CD8-positive, alpha-beta memory T cell (primary cell): Measurements from ENCODE around the gene SMIM28. TPM values are rescaled to one million over a fixed set of nuclear protein-coding genes. Genes with fewer than 3 reads are reported as not detected.

ENCODE experiments used
- CTCF ChIA-PET: fragments of 350-600 bp; sonication (Branson Sonifier 250); formaldehyde crosslinking; loops from one replicate; lab custom pipeline; 2021; ENCODE audit warnings: antibody characterized with exemption; lab: Charles Lee
- POLR2A ChIA-PET: fragments of 350-600 bp; sonication (Branson Sonifier 250); formaldehyde crosslinking; loops from one replicate; lab custom pipeline; 2021; ENCODE audit warnings: antibody characterized with exemption; lab: Charles Lee
- DNase-seq, 5 donors: peaks; one replicate each; pipeline versions ENCODE4 v3.0.0 to v3.0.0-alpha.2; 2020 to 2022; ENCODE audit warnings: mixed read lengths in 1 of 5
- H3K27ac ChIP-seq: one replicate; pipeline ENCODE4 v1.7.0; 2013; ENCODE audit warnings: low read depth, mild to moderate bottlenecking, low read length, moderate library complexity
- H3K27me3 ChIP-seq: 2 replicates; pipeline ENCODE4 v1.7.0; 2013; ENCODE audit warnings: low read length, mild to moderate bottlenecking; ENCODE audit not compliant: insufficient read depth, poor library complexity, severe bottlenecking
- H3K36me3 ChIP-seq: 2 replicates; pipeline ENCODE4 v1.7.0; 2013; ENCODE audit warnings: mild to moderate bottlenecking, low read length, moderate library complexity; ENCODE audit not compliant: insufficient read depth
- H3K4me1 ChIP-seq: 2 replicates; pipeline ENCODE4 v1.7.0; 2013; ENCODE audit warnings: mild to moderate bottlenecking, low read length, moderate library complexity; ENCODE audit not compliant: insufficient read depth
- H3K4me3 ChIP-seq: 2 replicates; pipeline ENCODE4 v1.7.0; 2013; ENCODE audit warnings: mild to moderate bottlenecking, low read length
- H3K9me3 ChIP-seq: 2 replicates; pipeline ENCODE4 v1.7.0; 2013; ENCODE audit warnings: mild to moderate bottlenecking, low read length
- H3K27ac Mint-ChIP-seq, 8 donors: one replicate each; pipeline ENCODE4 v1.8.0; 2020 to 2021; ENCODE audit warnings: mixed read lengths in 8 of 8, mild to moderate bottlenecking in 6 of 8, inconsistent platforms in 3 of 8, moderate library complexity in 3 of 8
- H3K27me3 Mint-ChIP-seq, 2 donors: one replicate each; pipeline ENCODE4 v1.8.0; 2020 to 2021; ENCODE audit warnings: mixed read lengths in 2 of 2, mild to moderate bottlenecking in 1 of 2, moderate library complexity in 1 of 2
- H3K36me3 Mint-ChIP-seq, 3 donors: one replicate each; pipeline ENCODE4 v1.8.0; 2020 to 2021; ENCODE audit warnings: mixed read lengths in 3 of 3, inconsistent platforms in 1 of 3, mild to moderate bottlenecking in 1 of 3
- H3K4me1 Mint-ChIP-seq, 3 donors: one replicate each; pipeline ENCODE4 v1.8.0; 2020 to 2021; ENCODE audit warnings: mixed read lengths in 3 of 3, inconsistent platforms in 1 of 3, mild to moderate bottlenecking in 1 of 3
- H3K4me3 Mint-ChIP-seq, 7 donors: one replicate each; pipeline ENCODE4 v1.8.0; 2020 to 2021; ENCODE audit warnings: mixed read lengths in 7 of 7, mild to moderate bottlenecking in 6 of 7, moderate library complexity in 4 of 7, inconsistent platforms in 2 of 7
- H3K9me3 Mint-ChIP-seq, 5 donors: one replicate each; pipeline ENCODE4 v1.8.0; 2020 to 2022; ENCODE audit warnings: mixed read lengths in 5 of 5, mild to moderate bottlenecking in 3 of 5, moderate library complexity in 2 of 5, inconsistent platforms in 1 of 5
- polyA plus RNA-seq: library from polyadenylated mRNA; unstranded; fragments of 300-500 nt; fragmentation: Illumina TruSeq; gene quantifications from one replicate; pipeline ENCODE4 v1.2.3, GENCODE V29; 2021
- total RNA-seq, 2 experiments: library from RNA; stranded (reverse); gene quantifications; one replicate each; pipeline ENCODE4 v1.2.3, GENCODE V29; 2021

The SMIM28 gene
- total and polyA plus RNA-seq, 3 experiments from 2014 or later: not detected

- Histone ChIP-seq H3K27ac (peak within 1 kb of the TSS; percentile 75), H3K9me3 (no peaks in the 10 kb centered on the region), H3K27me3 (no peaks in the 10 kb centered on the region), H3K36me3 (peaks cover 17% of the 10 kb centered on the region), H3K4me1 (peaks cover 15% of the 10 kb centered on the region), H3K4me3 (peak within 1 kb of the TSS; percentile 94)
- peaks cover 0 to 39% (median 7%) of the 10 kb centered on the region in 3 donors for H3K36me3 Mint-ChIP-seq
- H3K9me3 Mint-ChIP-seq: no peaks in the 10 kb centered on the region
- DNase-seq: peak; percentile 86 to 95 (median 90)
- ChIA-PET CTCF (interaction anchor here (0.6 to 2.1 kb wide), 10 partner anchors 12 to 411 kb away, joined by 3 to 7 read pairs (median 4); no protein-coding TSS in a partner anchor), POLR2A (interaction anchor here (0.6 to 0.8 kb wide), 2 partner anchors 11 to 1228 kb away, joined by 3 to 5 read pairs; no protein-coding TSS in a partner anchor)
- H3K27ac Mint-ChIP-seq: peak within 1 kb of the TSS; percentile 78 to 92 (median 86)
- H3K27me3 Mint-ChIP-seq: no peaks in the 10 kb centered on the region
- H3K4me3 Mint-ChIP-seq: peak within 1 kb of the TSS; percentile 81 to 91 (median 86)
- H3K4me1 Mint-ChIP-seq: peaks cover 18 to 32% (median 27%) of the 10 kb centered on the region in 3 donors
These were observed 26.3 kb downstream of the SMIM28 start, which contains the start of gene HEBP2 for GRCh38 chr6:138403801-138404665. Gene HEBP2 (plus strand): TSS chr6:138404223. CDS start chr6:138404496, 273 bp downstream.

GRCh38 chr6:138404666-138405337 lies 27.1 kb downstream of the SMIM28 start:
- ChIA-PET POLR2A (interaction anchor here (0.8 kb wide), 1 partner anchor 12 kb away, joined by 3 read pairs; no protein-coding TSS in a partner anchor), CTCF (interaction anchor here (0.6 to 2.1 kb wide), 8 partner anchors 20 to 410 kb away, joined by 3 to 7 read pairs (median 4); no protein-coding TSS in a partner anchor)
- Histone ChIP-seq H3K27ac (peak overlapping the region; percentile 58), H3K27me3 (no peaks in the 10 kb centered on the region), H3K4me1 (peaks cover 15% of the 10 kb centered on the region), H3K4me3 (peak overlapping the region; percentile 94), H3K36me3 (peaks cover 24% of the 10 kb centered on the region), H3K9me3 (no peaks in the 10 kb centered on the region)
- Mint-ChIP-seq H3K4me1 (peaks cover 20 to 39% (median 34%) of the 10 kb centered on the region in 3 donors), H3K9me3 (no peaks in the 10 kb centered on the region), H3K27me3 (no peaks in the 10 kb centered on the region), H3K4me3 (peak overlapping the region; percentile 81 to 91 (median 83)), H3K36me3 (peaks cover 0 to 46% (median 14%) of the 10 kb centered on the region in 3 donors), H3K27ac (peak overlapping the region; percentile 75 to 92 (median 86))
- peak; percentile 10 to 58 (median 27) for DNase-seq

DNA sequence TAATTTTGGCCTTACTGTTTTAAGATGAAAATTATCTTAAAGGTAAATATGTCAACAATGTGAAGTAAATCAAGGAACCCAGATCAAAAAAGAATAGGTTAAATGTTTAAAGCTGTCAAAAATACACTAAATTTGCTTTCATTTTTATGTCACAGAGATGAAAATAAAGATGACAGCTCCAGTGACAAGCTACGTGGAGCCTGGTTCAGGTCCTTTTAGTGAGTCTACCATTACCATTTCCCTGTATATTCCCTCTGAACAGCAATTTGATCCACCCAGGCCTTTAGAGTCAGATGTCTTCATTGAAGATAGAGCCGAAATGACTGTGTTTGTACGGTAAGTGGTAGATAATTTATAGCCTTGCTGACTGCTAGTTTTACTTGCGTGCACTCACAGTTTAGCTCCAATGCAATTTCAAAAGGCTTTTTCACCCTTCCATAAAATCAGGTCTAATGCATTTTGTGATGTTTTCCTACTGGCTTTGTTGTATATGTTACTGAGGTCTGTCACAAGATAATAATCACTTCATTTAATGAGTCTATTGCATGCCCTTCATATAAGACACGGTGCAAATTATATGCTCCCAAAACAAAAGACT lies 28.2 kb downstream of the SMIM28 start:
- H3K36me3 ChIP-seq: peaks cover 29% of the 10 kb centered on the region
- H3K4me3 Mint-ChIP-seq: peak overlapping the region; percentile 2 to 83 (median 13)
- no peak for DNase-seq
- H3K27me3 ChIP-seq: no peaks in the 10 kb centered on the region
- H3K9me3 ChIP-seq: no peaks in the 10 kb centered on the region
- no peaks in the 10 kb centered on the region for H3K9me3 Mint-ChIP-seq
- H3K4me1 Mint-ChIP-seq: peaks cover 20 to 43% (median 37%) of the 10 kb centered on the region in 3 donors
- ChIA-PET CTCF (interaction anchor here (0.8 to 2.1 kb wide), 2 partner anchors 24 to 103 kb away, joined by 3 to 7 read pairs; no protein-coding TSS in a partner anchor), POLR2A (no interaction called here)
- H3K27me3 Mint-ChIP-seq: no peaks in the 10 kb centered on the region
- H3K27ac ChIP-seq: no peak overlapping the region
- H3K36me3 Mint-ChIP-seq: peaks cover 0 to 56% (median 22%) of the 10 kb centered on the region in 3 donors
- peak overlapping the region in 7 of 8 donors; percentile 14 to 92 (median 51) for H3K27ac Mint-ChIP-seq
- peaks cover 15% of the 10 kb centered on the region for H3K4me1 ChIP-seq
- no peak overlapping the region for H3K4me3 ChIP-seq

DNA sequence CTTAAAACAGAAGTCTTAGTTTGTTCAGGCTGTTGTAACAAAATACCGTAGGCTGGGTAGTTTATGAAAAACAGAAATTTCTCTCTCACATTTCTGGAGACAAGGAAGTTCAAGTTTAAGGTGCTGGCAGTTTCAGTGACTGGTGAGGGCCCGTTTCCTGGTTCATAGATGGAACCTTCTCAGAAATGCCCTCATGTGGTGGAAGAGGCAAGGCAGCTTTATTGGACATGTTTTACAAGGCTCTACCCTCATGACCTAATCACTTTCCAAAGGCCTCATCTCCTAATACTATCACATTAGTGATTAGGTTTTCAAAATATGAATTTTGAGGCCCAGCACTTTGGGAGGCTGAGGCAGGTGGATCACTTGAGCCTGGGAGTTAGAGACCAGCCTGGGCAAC lies 28.7 kb downstream of the SMIM28 start:
- ChIA-PET POLR2A (no interaction called here), CTCF (interaction anchor here (0.8 kb wide), 1 partner anchor 23 kb away, joined by 3 read pairs; no protein-coding TSS in a partner anchor)
- H3K4me1 Mint-ChIP-seq: peaks cover 24 to 47% (median 37%) of the 10 kb centered on the region in 3 donors
- H3K27me3 Mint-ChIP-seq: no peaks in the 10 kb centered on the region
- no peak for DNase-seq
- Histone ChIP-seq H3K4me1 (peaks cover 15% of the 10 kb centered on the region), H3K4me3 (no peak overlapping the region), H3K27ac (no peak overlapping the region), H3K36me3 (peaks cover 34% of the 10 kb centered on the region), H3K9me3 (no peaks in the 10 kb centered on the region), H3K27me3 (no peaks in the 10 kb centered on the region)
- H3K27ac Mint-ChIP-seq: peak overlapping the region in 6 of 8 donors; percentile 2 to 81 (median 59)
- peaks cover 4 to 61% (median 25%) of the 10 kb centered on the region in 3 donors for H3K36me3 Mint-ChIP-seq
- H3K9me3 Mint-ChIP-seq: no peaks in the 10 kb centered on the region
- peak overlapping the region in 1 of 7 donors; percentile 82 for H3K4me3 Mint-ChIP-seq

- Histone ChIP-seq H3K4me1 (peaks cover 6% of the 10 kb centered on the region), H3K27me3 (no peaks in the 10 kb centered on the region), H3K27ac (no peak overlapping the region), H3K9me3 (no peaks in the 10 kb centered on the region), H3K4me3 (no peak overlapping the region), H3K36me3 (peaks cover 60% of the 10 kb centered on the region)
- H3K9me3 Mint-ChIP-seq: no peaks in the 10 kb centered on the region
- peak overlapping the region in 3 of 8 donors; percentile 20 to 78 (median 68) for H3K27ac Mint-ChIP-seq
- H3K4me1 Mint-ChIP-seq: peaks cover 17 to 34% (median 29%) of the 10 kb centered on the region in 3 donors
- ChIA-PET CTCF (no interaction called here), POLR2A (no interaction called here)
- peak overlapping the region in 1 of 7 donors; percentile 37 for H3K4me3 Mint-ChIP-seq
- peaks cover 0 to 1% of the 10 kb centered on the region in 2 donors for H3K27me3 Mint-ChIP-seq
- H3K36me3 Mint-ChIP-seq: peaks cover 11 to 88% (median 35%) of the 10 kb centered on the region in 3 donors
- DNase-seq: no peak
These were observed 32.5 kb downstream of the SMIM28 start for GRCh38 chr6:138410048-138410735.

DNA sequence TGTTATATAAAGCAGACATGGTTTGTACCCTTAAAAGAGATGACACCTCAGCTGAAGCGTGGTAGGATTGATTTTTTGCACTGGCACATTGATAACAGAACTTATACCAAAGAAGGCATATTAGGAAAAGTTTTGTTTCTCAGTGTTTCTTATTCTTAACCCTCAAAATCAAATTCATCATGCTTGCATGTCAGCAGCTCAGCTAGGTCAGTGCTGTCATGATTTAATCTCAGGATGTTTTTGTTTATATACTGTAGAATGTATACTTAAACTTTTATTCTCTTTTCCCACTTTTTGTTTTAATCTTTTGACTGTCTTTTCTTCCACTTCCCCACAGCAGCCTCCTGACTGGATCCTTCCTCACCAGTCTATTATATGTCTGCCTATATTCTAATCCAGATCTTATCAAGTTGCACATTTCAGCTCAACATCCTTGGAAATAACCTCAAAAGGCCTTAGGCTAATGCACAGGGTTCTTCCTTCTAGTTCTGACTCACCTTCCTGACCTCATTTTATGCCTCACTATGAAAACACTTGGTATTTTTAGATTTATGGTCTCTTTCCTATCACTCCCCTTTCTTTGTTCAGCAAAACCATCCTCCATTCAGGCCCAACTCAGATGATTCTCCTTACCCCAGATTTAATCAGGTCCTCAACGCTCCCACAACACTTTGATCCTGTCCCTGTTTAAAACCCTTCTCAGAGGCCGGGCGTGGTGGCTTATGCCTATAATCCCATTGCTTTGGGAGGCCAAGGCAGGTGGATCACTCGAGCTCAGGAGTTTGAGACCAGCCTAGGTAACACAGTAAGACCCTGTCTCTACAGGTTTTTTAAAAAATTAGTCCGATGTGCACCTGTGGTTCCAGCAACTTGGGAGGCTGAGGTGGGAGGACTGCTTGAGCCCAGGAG lies 33.5 kb downstream of the SMIM28 start:
- Mint-ChIP-seq H3K4me1 (peaks cover 9 to 24% (median 18%) of the 10 kb centered on the region in 3 donors), H3K9me3 (no peaks in the 10 kb centered on the region), H3K4me3 (no peak overlapping the region), H3K27me3 (peaks cover 0 to 1% of the 10 kb centered on the region in 2 donors), H3K36me3 (peaks cover 11 to 89% (median 38%) of the 10 kb centered on the region in 3 donors), H3K27ac (peak overlapping the region in 6 of 8 donors; percentile 7 to 91 (median 39))
- Histone ChIP-seq H3K36me3 (peaks cover 60% of the 10 kb centered on the region), H3K27ac (no peak overlapping the region), H3K9me3 (no peaks in the 10 kb centered on the region), H3K4me3 (no peak overlapping the region), H3K4me1 (no peaks in the 10 kb centered on the region), H3K27me3 (no peaks in the 10 kb centered on the region)
- DNase-seq: no peak
- POLR2A ChIA-PET: interaction anchor here (0.6 kb wide), 1 partner anchor 463 kb away, joined by 3 read pairs; no protein-coding TSS in a partner anchor
- CTCF ChIA-PET: no interaction called here
